ENCODE measurements around the gene AUTS2.

GRCh38 chr7:70667406-70667805 is 1069.1 kb downstream of the AUTS2 start:
- TF ChIP-seq CTCF (conservative IDR thresholded peaks at IDR 0.05; ENCODE audit: low read length), result no peak
- TF ChIP-seq EZH2phosphoT487 (IDR thresholded peaks at IDR 0.05; ENCODE audit: borderline replicate concordance), result no peak
